ENCODE measurements around the gene LOXL4.

The LOXL4 gene

DNA sequence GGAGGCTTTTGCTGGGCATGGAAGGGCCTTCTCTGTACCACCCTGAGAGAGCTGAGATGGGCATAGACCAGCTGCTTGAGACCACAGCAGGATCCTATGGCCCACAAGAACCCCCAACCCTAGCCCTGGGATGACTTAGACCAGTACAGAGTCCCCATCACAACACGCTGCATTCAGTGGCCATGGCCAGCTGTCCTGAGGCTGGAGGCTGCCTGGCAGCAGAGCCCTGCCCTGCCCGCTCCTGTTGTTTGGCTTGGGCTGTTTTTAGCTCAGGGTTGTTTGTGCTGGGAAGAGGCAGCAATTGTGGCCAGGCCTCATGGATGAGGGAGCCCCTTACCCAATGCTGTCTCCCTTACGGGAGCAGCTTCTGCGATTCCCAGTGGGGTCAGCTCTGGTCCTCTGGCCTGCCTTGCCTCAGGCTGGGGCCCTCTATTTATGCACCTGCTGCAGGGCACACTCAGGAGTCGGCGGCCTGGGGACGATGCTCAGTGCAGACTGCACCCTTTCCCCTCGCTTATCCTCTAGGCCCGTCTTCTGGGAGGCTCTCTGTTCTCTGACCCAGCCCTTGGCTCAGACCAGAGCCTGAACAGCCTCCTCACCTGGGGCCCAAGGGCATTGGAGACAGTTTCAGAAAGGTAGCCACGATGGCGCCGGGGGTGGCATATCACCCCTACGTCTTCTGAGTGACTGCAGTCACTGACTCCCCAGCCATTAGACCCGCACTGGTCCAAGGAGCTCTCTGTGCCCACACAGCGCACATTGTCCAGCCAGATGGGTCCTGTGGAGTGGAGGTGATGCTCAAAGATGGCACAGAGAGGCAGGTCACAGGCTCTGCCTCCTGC lies 6.3 kb downstream of the LOXL4 start:
- in situ Hi-C loops (cut with MboI; ENCODE audit: low sequenced_read_pairs, unreplicated experiment): no loop called here
- no peak for DNase-seq (ENCODE audit: low spot score)
- TF ChIP-seq, protein P1, sequence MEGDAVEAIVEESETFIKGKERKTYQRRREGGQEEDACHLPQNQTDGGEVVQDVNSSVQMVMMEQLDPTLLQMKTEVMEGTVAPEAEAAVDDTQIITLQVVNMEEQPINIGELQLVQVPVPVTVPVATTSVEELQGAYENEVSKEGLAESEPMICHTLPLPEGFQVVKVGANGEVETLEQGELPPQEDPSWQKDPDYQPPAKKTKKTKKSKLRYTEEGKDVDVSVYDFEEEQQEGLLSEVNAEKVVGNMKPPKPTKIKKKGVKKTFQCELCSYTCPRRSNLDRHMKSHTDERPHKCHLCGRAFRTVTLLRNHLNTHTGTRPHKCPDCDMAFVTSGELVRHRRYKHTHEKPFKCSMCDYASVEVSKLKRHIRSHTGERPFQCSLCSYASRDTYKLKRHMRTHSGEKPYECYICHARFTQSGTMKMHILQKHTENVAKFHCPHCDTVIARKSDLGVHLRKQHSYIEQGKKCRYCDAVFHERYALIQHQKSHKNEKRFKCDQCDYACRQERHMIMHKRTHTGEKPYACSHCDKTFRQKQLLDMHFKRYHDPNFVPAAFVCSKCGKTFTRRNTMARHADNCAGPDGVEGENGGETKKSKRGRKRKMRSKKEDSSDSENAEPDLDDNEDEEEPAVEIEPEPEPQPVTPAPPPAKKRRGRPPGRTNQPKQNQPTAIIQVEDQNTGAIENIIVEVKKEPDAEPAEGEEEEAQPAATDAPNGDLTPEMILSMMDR (IDR thresholded peaks at IDR 0.05; ENCODE audit: borderline replicate concordance, control extremely low read depth, extremely low read depth, insufficient read depth, missing control alignments): no peak

DNA sequence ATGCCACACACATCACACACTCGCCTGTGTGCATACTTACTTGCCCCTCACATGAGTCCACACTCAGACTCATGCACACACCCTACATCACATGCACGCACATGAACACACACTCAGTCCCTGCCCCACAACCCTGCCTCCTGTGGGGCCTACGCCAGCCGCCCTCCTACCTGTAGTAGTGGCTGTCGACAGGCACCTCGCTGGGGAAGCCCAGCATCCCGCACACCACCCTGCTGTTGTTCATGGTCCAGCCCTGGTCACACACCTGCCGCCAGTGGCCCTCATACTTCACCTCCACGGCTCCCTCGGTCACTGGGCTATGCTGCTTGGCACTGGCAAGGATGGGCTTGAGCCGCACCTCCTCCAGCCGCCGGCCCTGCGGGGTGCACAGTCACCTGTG lies 7.2 kb downstream of the LOXL4 start:
- TF ChIP-seq, protein P1 (IDR thresholded peaks at IDR 0.05; ENCODE audit: borderline replicate concordance, control extremely low read depth, extremely low read depth, insufficient read depth, missing control alignments): no peak
- in situ Hi-C loops (cut with MboI; ENCODE audit: low sequenced_read_pairs, unreplicated experiment): no loop called here
- no peak for DNase-seq (ENCODE audit: low spot score)

DNA sequence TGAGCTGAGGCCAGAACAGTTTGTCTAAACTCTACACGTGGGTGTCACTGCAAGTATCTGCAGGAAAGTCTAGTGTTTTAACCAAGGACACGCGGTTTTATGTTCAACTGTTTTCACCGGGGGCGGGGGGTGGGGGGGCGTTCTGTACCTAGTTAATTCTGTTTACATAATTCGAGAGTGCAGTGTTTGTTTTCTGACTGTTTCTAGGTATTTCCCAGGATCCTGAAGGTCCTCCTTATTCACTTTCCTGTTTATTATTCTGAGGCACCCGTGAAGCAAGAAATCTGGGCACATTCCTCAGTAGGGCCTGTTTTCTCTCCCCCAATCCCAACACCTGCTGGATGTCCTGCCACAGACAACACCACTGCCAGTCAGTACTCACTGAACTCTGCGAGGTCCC lies 7.6 kb downstream of the LOXL4 start:
- no peak for DNase-seq (ENCODE audit: low spot score)
- in situ Hi-C loops (cut with MboI; ENCODE audit: low sequenced_read_pairs, unreplicated experiment): no loop called here
- TF ChIP-seq, protein P1 (IDR thresholded peaks at IDR 0.05; ENCODE audit: borderline replicate concordance, control extremely low read depth, extremely low read depth, insufficient read depth, missing control alignments): no peak

DNA sequence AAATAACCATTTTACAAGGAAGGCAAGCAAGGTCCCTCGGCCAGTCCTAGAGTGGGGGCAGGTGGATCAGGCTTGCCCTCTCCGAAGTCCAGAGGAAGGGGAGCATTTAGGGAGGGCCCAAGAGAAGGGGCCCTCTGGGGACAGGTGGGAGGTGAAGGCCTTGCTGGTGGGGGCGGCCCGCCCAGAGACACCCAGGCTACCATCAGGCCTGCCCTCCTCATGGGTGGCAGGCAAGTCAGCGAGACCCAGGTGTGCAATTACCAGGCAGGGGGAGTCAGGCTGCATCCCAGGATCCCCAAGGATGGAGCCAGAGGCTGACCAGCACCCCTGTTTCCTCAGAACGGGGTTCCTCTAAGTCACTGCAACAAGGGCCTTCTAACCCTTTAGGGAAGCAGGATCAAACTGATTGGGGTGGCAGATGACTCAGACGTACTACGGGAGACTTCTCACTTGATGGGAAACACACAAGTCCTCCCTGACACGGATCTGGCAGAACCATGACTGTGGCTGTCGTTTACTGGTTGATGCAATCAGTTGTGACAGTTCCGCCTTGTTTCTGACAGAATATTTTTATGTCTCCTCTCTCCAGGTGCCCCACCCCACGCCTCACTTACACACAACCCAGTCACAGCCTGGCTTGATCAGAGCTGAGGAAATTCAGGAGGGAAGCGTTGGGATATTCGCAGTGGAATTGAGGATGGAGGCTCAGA lies 8.2 kb downstream of the LOXL4 start:
- TF ChIP-seq, protein P1 (IDR thresholded peaks at IDR 0.05; ENCODE audit: borderline replicate concordance, control extremely low read depth, extremely low read depth, insufficient read depth, missing control alignments): no peak
- in situ Hi-C loops (cut with MboI; ENCODE audit: low sequenced_read_pairs, unreplicated experiment): no loop called here
- DNase-seq (ENCODE audit: low spot score): no peak

DNA sequence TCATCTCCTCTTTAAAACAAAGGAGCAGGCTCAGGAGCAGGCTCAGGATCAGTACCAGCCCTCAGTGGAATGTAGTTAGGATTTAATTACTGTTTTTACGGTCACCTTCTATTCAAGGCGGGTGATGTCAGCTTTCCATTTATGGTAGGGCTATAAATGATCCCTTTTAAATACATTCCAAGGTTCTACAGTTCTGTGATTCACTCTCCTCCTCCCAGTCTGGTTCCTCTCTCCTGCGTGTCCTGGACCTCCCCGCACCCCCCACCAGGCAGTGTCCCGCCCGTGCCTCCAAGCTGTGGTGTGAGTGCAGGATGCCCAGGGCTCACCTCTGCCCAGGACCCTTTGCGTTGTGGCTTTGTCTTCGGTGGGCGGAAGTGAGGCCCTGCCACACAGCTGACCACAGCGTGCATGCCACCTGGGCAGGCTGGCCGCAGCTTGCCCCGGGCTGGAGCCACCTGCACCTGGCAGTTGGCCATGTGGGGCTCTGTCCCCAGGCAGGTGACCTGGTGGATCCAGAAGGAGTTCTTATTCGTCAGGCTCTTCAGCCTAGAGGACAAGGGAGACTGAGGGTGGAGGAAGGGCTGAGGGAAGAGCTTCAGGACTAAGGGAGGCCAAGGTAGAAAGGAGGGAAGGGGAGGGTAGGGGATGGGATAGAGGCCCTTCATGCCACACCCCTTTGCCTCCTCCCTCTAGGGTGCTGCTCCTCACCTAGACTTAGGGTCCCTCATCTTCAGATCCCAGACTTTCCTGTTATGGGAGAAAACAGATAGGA lies 9.1 kb downstream of the LOXL4 start:
- TF ChIP-seq, protein P1 (IDR thresholded peaks at IDR 0.05; ENCODE audit: borderline replicate concordance, control extremely low read depth, extremely low read depth, insufficient read depth, missing control alignments): no peak
- in situ Hi-C loops (cut with MboI; ENCODE audit: low sequenced_read_pairs, unreplicated experiment): no loop called here
- no peak for DNase-seq (ENCODE audit: low spot score)

DNA sequence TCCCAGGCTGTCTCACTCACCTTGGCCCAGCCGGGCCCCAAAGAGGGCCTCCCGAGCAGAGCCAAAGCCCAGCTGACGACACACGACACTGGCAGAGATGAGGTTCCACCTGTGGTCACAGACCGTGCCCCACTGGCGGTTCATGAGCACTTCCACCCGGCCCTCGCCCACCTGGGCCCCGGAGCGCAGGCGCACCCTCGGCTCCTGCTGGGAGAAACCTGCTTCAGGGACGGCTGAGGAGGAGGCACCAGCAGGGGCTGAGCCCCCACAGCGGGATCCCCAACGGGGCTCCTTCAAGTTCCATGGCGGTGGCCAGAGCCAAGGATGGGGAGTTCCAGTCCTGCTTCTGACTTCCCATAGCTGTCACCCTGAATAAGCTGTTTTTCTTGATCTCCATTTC lies 10.0 kb downstream of the LOXL4 start:
- TF ChIP-seq, protein P1 (IDR thresholded peaks at IDR 0.05; ENCODE audit: borderline replicate concordance, control extremely low read depth, extremely low read depth, insufficient read depth, missing control alignments): no peak
- no peak for DNase-seq (ENCODE audit: low spot score)
- in situ Hi-C loops (cut with MboI; ENCODE audit: low sequenced_read_pairs, unreplicated experiment): no loop called here

Measured in GM13976 (cell line).